ENCODE measurements around the gene AKAP8L.

The AKAP8L gene

GRCh38 chr19:15432629-15433518 is 14.1 kb upstream of the AKAP8L start:
- DNase-seq, result peak; percentile 95

GRCh38 chr19:15432018-15432494 is 13.3 kb upstream of the AKAP8L start:
- no peak for DNase-seq

GRCh38 chr19:15431396-15432017 is 12.7 kb upstream of the AKAP8L start:
- no peak for DNase-seq

GRCh38 chr19:15430526-15431120 is 11.8 kb upstream of the AKAP8L start:
- no peak for DNase-seq

- DNase-seq, result no peak
Measured at GRCh38 chr19:15429825-15430467, 11.2 kb upstream of the AKAP8L start.

GRCh38 chr19:15428956-15429824 is 10.4 kb upstream of the AKAP8L start:
- no peak for DNase-seq

GRCh38 chr19:15427991-15428471 is 9.2 kb upstream of the AKAP8L start:
- no peak for DNase-seq

- DNase-seq, result no peak
Measured at GRCh38 chr19:15427350-15427700, 8.5 kb upstream of the AKAP8L start.

GRCh38 chr19:15426485-15427349 is 7.9 kb upstream of the AKAP8L start:
- DNase-seq, result no peak

- no peak for DNase-seq
Measured at GRCh38 chr19:15425321-15425950, 6.6 kb upstream of the AKAP8L start.

- DNase-seq, result no peak
Measured at GRCh38 chr19:15424692-15425272, 6.0 kb upstream of the AKAP8L start.

GRCh38 chr19:15424121-15424520 is 5.3 kb upstream of the AKAP8L start:
- no peak for DNase-seq

GRCh38 chr19:15423130-15423529 is 4.3 kb upstream of the AKAP8L start:
- no peak for DNase-seq

- no peak for DNase-seq
Measured at GRCh38 chr19:15422296-15423075, 3.7 kb upstream of the AKAP8L start.

- no peak for DNase-seq
Measured at GRCh38 chr19:15421721-15422260, 3.0 kb upstream of the AKAP8L start.

- DNase-seq, result no peak
Measured at GRCh38 chr19:15421136-15421695, 2.4 kb upstream of the AKAP8L start.

GRCh38 chr19:15419413-15420025 is 731 bp upstream of the AKAP8L start:
- no peak for DNase-seq

- DNase-seq, result no peak
Measured at GRCh38 chr19:15418231-15418578, 583 bp downstream of the AKAP8L start.
